ENCODE data around the gene TNFAIP8L1.

Gene TNFAIP8L1

DNA sequence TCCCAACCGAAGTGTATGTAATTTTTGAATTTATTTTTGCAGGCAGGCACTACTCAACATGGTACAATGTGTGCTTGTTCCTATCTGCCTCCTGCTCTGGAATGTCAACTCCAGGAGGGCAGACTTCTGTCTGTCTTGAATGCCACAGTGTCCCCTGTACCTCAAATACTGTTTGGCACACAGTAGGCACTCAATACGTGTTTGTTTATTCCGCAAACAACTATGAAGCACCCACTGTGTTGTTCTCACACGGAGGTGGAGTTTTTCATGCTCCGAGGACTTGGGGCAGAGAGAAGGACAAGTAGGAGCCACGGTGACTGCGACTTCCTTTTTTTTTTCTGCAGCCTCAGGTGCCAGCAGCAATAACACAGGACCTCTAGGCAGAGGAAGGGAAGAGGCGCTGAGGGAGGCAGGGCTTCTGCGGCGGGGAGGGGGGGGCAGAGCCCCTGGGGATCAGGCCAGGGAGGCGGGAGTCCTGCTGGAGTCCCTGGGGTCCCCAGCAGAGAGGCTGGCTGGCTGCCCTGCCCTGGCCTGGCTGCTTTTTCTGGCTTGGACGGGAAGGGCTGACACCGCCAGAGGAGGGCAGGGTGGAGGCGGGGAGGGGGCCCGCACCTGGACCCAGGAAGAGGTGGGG lies 29.3 kb upstream of the TNFAIP8L1 start:
- no peak for DNase-seq (ENCODE audit: low read depth in 2 of 2)

DNA sequence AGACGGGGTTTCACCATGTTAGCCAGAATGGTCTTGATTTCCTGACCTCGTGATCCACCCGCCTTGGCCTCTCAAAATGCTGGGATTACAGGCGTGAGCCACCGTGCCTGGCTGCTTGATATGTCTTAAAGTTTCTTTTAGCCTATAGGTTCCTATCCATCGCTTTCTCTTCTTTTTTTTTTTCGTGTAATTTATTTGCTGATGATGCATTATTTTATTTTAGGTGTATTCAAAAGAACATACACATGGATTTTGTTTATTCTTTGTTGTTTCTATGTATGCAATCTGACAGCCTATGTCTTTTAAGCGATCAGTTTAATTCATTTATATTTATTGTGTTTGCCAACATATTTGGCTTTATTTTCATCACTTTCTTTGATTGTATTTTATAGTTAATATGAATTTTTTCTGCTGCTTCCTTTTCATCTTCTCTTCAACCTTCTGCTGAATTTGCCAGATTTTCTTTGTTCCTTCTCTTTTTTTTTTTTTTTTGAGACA lies 26.0 kb upstream of the TNFAIP8L1 start:
- DNase-seq (ENCODE audit: low read depth in 2 of 2): no peak

DNA sequence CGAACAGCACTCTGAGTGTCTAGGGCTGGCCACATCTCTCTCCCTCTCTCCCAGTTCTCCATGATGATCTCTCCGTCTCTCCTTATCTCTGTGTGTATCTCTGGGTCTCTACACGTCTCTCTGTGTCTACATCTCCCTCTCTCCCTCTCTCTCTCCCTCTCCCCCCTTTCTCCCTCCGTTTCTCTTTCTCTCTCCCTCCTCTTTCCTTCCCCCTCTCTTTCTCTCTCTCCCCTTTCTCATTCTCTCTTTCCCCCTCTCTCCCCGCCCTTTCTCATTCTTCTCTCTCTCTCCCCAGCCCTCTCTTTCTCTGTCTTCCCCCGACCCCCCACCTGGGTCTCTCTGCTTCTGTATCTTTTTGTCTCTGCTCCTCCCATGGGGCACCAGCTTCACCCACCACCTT lies 21.3 kb upstream of the TNFAIP8L1 start:
- DNase-seq (ENCODE audit: low read depth in 2 of 2): no peak

DNA sequence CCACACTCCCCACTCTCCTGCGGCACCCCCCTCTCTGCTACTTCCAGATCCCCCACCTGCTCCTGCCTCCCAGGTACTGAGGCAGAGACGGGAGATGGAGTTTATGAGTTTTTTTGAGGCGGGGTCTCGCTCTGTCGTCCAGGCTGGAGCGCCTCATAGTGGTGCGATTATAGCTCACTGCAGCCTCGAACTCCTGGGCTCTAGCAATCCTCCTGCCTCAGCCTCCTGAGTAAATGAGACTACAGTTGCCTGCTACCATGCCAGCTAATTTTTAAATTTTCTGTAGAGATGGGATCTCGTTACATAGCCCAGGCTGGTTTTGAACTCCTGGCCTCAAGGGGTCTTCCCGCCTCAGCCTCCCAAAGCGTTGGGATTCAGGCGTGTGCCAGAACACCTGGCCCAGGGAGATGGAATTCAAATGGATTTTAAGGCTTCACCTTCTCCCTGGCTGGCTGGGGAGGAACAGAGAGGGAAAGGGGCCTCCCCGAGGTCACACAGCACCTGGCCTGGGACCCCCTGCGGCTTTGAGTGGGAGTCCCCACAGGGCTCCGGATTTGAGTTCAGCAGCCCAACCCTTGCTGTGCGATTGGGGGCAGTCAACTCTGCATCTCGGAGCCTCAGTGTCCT lies 19.5 kb upstream of the TNFAIP8L1 start:
- DNase-seq (ENCODE audit: low read depth in 2 of 2): no peak

GRCh38 chr19:4620675-4621074 lies 18.6 kb upstream of the TNFAIP8L1 start:
- DNase-seq (ENCODE audit: low read depth in 2 of 2): no peak

DNA sequence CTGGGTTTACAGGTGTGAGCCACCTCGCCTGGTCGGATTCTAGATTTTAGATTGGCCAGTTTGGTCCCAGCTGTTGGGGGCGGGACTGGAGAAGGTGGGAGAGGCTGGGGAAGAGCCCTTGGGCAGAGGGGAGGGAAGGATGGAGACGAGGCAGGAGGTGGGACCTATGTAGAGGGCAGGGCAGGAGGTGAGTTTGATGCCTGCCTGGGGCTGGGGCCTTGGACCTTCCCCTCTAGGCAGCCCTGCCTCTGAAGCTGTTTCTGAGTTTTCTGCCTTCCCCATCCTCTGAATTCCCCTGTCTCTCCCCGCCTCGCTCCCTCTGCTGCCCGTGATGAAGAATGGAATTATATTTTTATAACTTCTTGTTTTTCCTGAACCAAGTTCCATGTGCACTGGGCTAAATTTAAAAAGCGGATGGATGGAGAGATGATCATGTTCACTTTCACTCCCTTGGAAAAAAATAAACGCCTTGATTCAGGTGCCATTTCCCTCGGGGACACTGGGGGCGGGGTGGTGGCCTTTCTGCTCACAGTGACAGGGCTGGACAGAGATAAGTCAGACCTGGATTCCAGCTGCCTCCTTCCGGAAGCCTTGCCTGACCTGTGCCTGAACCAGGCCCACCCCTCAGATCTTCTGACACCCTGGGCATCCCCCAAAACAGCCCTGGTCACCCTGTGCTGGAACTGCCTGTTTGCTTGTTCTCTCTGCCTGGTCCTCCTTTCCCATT lies 16.5 kb upstream of the TNFAIP8L1 start:
- DNase-seq (ENCODE audit: low read depth in 2 of 2): no peak

DNA sequence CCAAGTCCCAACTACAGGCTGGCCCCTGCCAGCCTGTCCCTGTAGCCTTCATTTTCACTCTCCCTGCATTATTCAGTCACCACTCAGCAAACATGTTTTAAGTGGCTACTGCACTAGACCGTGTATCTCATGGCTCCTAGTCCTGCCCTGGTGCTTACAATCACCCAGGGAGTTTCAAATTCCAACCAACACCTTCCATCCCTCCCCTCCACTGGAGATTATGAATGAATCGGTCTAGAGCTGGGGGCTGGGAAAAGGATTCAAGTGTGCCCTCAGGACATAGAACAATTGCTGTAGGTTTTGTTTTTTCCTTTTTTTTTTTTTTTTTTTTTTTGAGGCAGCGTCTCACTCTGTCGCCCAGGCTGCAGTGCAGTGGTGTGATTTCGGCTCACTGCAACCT lies 15.0 kb upstream of the TNFAIP8L1 start:
- DNase-seq (ENCODE audit: low read depth in 2 of 2): no peak

- no peak for DNase-seq (ENCODE audit: low read depth in 2 of 2)
These were observed 14.5 kb upstream of the TNFAIP8L1 start for GRCh38 chr19:4624733-4625362.

DNA sequence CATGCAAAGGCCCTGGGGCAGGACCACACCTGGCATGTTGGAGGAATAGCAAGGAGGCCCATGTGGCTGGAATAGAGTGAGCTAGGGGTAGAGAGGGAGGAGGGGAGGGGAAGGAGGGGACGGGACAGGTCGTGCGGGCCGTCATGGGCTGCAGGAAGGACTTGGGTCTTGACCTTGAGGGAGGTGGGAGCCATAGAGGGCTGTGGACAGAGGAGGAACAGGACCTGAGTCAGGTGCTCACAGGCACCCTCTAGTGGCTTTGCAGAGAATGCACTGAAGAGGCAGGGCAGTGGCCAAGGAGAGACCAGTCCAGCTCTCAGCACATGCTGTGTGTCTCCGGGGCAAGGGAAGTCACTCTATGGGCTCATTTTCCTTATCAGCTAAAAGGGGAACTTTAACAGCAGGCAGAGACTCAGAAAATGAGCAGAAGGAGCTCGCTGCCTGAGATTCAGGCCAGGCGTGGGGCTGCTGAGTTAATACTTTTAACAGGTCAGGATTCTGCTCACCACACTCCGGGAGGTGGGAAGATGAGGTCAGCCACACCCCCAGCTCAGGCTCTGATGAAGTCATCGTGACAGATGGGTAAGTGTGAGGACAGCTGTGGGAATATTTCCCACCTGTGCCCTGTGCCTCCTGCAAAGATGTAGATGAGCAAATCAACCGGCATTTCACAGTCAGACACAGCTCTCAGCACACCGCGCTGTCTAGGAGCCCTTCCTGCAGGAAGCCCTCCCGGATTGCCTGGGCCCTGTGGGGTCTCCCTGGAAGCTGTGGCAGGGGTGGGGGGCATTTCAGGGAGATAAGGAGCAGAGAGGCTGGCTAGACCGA lies 6.0 kb upstream of the TNFAIP8L1 start:
- no peak for DNase-seq (ENCODE audit: low read depth in 2 of 2)

DNA sequence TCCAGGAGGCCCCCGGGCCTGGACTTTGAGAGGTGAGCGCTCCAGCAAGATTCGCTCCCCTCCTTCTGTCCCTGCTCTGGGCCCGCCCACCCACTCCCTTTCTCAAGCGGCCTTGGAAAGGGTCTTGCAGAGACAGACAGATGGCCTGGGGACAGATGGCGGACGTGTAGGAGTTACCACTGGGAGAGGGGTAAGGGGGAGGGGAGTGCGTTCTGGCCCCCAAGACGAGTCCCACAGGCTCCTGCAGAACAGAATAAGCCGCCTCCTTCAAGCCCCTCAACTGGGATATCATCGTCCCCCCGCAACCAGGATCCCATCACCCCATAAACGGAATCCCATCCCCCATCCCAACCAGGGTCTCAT lies 3.6 kb upstream of the TNFAIP8L1 start:
- no peak for DNase-seq (ENCODE audit: low read depth in 2 of 2)

DNA sequence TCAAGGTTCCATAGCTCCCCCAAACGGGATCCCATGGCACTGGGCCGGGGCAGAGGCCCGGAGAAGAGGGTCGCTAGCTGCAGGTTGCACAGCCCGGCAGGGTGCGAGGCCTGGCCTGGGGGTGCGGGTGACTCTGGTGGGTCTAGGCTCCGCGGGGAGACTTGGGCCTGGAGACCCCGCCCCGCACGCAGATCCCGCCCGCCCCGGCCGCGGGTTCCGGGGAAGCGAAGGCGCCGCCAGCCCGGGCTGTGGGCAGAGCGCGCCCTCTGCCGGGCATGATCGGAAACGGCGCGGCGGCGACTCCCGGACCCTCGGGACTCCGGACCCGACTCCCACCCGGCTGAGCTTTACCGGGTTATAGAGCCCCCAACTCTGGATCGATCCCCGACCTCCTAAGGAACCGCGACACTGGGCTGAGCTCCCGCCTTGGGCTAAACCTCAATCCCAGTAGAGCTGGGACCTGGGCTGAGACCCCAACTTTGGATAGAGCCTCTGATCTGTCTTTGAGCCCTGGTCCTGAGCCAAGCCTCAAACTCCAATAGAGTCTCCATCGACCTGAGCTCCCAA lies 3.1 kb upstream of the TNFAIP8L1 start:
- DNase-seq (ENCODE audit: low read depth in 2 of 2): peak; percentile 55 to 58

DNA sequence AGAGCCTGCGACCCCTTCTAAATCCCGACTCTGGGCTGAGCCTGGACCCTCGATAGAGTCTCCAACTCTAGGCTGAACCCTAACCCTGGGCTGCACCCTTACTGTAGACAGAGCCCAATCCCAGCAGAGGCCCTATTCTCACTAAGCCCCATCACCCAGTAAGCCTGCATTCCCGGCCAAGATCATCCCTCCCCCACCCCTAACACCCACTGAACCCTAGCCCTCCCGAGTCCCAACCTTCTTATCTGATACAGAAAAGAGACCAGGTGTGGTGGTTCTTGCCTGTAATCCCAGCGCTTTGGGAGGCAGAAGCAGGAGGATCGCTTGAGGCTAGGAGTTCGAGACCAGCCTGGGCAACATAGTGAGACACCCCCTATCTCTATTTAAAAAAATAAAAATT lies 2.6 kb upstream of the TNFAIP8L1 start:
- no peak for DNase-seq (ENCODE audit: low read depth in 2 of 2)

GRCh38 chr19:4638317-4638716 lies 999 bp upstream of the TNFAIP8L1 start:
- no peak for DNase-seq (ENCODE audit: low read depth in 2 of 2)

DNA sequence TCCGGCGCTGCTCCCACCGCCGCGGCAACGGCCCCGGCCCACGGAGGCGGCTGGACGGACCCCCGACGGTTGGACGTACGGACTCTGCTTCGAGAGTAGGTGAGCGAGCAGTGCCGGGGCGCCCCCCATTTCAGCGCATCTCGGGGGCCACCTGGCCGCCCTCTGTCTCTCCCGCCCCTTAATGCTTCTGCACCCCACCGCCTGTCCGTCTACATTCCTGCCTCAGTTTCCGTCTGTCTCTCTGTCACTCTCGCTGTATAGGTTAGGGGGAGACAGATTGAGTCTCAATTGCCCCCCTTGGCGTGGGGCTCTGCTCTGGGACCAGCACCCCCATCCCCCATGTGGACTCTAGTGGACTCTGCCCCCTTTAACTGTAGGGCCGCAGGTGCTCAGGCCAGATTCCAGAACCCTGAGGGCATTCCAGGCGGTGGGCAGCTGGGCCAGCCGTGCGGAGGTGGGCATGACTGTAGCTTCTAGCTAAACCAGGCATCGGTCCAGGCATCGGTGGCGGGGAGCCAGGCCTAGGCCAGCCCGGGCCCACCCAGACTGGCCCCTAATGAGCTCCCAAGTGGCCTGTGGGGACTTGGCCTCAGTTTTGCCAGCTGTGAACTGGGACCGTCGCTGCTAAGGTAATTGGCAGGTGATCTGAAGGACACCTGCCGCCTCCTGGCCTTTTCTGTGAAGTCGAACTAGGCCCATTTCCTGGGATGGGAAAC lies 373 bp downstream of the TNFAIP8L1 start:
- no peak for DNase-seq (ENCODE audit: low read depth in 2 of 2)

GRCh38 chr19:4640247-4641000 lies 1.1 kb downstream of the TNFAIP8L1 start:
- no peak for DNase-seq (ENCODE audit: low read depth in 2 of 2)

GRCh38 chr19:4641132-4641531 lies 1.8 kb downstream of the TNFAIP8L1 start:
- DNase-seq (ENCODE audit: low read depth in 2 of 2): no peak

- no peak for DNase-seq (ENCODE audit: low read depth in 2 of 2)
These were observed 3.3 kb downstream of the TNFAIP8L1 start for GRCh38 chr19:4642625-4643024.

- no peak for DNase-seq (ENCODE audit: low read depth in 2 of 2)
These were observed 6.4 kb downstream of the TNFAIP8L1 start for GRCh38 chr19:4645718-4646117.

DNA sequence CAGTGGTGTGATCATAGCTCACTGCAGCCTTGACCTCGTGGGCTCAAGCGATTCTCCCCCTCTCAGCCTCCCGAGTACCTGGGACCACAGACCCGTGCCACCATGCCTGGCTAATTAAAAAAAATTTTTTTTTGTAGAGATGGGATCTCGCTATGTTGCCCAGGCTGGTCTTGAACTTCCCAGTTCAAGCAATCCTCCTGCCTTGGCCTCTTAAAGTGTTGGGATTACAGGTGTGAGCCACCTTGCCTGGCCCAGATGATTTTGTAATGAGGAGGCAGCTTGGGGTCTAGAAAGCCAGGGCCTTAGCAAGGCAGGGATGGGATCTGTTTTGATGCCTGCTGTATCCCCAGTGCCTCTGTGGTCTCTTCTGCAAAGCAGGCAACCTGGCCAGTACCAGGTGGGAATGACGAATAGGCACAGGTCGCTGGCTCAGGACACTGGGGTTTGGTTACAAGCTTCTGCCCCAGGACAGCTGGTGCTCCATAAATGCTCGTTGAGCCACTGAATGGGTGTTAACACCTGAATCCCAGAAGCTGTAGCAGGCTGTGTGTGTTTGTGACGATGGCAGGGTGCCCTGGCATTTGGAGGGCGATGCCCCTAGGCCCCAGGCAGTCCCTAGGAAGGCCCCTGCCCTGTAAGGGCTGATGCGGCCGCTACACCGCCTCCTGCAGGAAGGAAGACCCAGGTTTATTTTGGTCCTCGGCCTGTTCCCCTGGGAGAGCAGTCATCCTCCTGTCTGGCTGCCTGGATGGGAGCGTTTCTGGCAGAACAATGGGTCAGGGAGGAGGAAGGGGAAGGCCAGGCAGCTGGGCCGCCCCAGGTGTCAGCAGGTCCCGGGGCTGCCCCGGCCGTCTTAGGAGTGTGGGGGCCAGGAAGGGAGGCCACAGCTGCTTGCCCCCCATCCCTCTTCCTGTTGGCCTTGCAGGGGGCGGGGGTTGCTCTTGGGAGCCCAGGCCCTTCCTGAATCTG lies 8.6 kb downstream of the TNFAIP8L1 start:
- DNase-seq (ENCODE audit: low read depth in 2 of 2): no peak

Data from stimulated activated CD8-positive, alpha-beta memory T cell treated with anti-CD3 and anti-CD28 coated beads, Interleukin-7, amount 100 ng/mL, for 1 hour (primary cell).